SIG-M5 (cell line): ENCODE data around the gene MLANA.
"Not testable (repeated sequence)": the region's sequence is repeated elsewhere in the genome, so short reads cannot be mapped to it uniquely, and the experiment has no call there.

Source experiments
- DNase-seq: peaks from one replicate; lab custom pipeline; 2025; lab: John Stamatoyannopoulos, UW

MLANA gene

GRCh38 chr9:5869315-5870019 is 21.2 kb upstream of the MLANA start:
- no peak for DNase-seq

GRCh38 chr9:5870020-5870339 is 20.7 kb upstream of the MLANA start:
- DNase-seq: no peak

GRCh38 chr9:5870691-5871090 is 20.0 kb upstream of the MLANA start:
- DNase-seq: no peak

GRCh38 chr9:5871785-5872184 is 18.9 kb upstream of the MLANA start:
- DNase-seq: no peak

- DNase-seq: no peak
Measured at GRCh38 chr9:5872511-5872910, 18.2 kb upstream of the MLANA start.

GRCh38 chr9:5873439-5873838 is 17.2 kb upstream of the MLANA start:
- DNase-seq: no peak

- DNase-seq: no peak
Measured at GRCh38 chr9:5874048-5874447, 16.6 kb upstream of the MLANA start.

- DNase-seq: no peak
Measured at GRCh38 chr9:5876026-5876425, 14.7 kb upstream of the MLANA start.

- no peak for DNase-seq
Measured at GRCh38 chr9:5876711-5877110, 14.0 kb upstream of the MLANA start.

GRCh38 chr9:5879419-5880181 is 11.1 kb upstream of the MLANA start:
- no peak for DNase-seq

GRCh38 chr9:5882244-5883012 is 8.3 kb upstream of the MLANA start:
- DNase-seq: not testable (repeated sequence)

GRCh38 chr9:5884191-5884590 is 6.5 kb upstream of the MLANA start:
- no peak for DNase-seq

- no peak for DNase-seq
Measured at GRCh38 chr9:5886114-5886939, 4.4 kb upstream of the MLANA start.

- DNase-seq: no peak
Measured at GRCh38 chr9:5892456-5893133, 1.9 kb downstream of the MLANA start.

GRCh38 chr9:5893134-5893505 is 2.4 kb downstream of the MLANA start:
- no peak for DNase-seq

- no peak for DNase-seq
Measured at GRCh38 chr9:5893591-5894236, 3.0 kb downstream of the MLANA start.

- no peak for DNase-seq
Measured at GRCh38 chr9:5894237-5894959, 3.7 kb downstream of the MLANA start.

GRCh38 chr9:5895782-5896181 is 5.1 kb downstream of the MLANA start:
- DNase-seq: no peak

GRCh38 chr9:5896863-5897262 is 6.2 kb downstream of the MLANA start:
- no peak for DNase-seq

- DNase-seq: no peak
Measured at GRCh38 chr9:5897851-5898250, 7.2 kb downstream of the MLANA start.
